Spinal cord (tissue), 10 donors: ENCODE results near the gene LETM1. TPM values are rescaled to one million over a fixed set of nuclear protein-coding genes. Genes with fewer than 3 reads are reported as not detected.

Experiments used
- DNase-seq, 6 donors: peaks; one replicate each; pipeline versions ENCODE4 v3.0.0 to v3.0.0-alpha.2; 2013 to 2015; ENCODE audit warnings: low spot score in 6 of 6, low read depth in 4 of 6
- H3K27ac ChIP-seq: one replicate; pipeline ENCODE4 v1.5.1; 2013; ENCODE audit warnings: low read depth, low read length, control low read depth
- H3K27me3 ChIP-seq: one replicate; pipeline ENCODE4 v1.6.1; 2013; ENCODE audit warnings: low read length; ENCODE audit not compliant: control insufficient read depth, insufficient read depth
- H3K36me3 ChIP-seq: one replicate; pipeline ENCODE4 v1.6.1; 2013; ENCODE audit warnings: low read length; ENCODE audit not compliant: control insufficient read depth, insufficient read depth
- H3K4me1 ChIP-seq: one replicate; pipeline ENCODE4 v1.6.1; 2013; ENCODE audit warnings: low read length; ENCODE audit not compliant: control insufficient read depth, insufficient read depth
- H3K4me3 ChIP-seq: one replicate; pipeline ENCODE4 v1.5.1; 2013; ENCODE audit warnings: low read depth, low read length, control low read depth
- H3K9me3 ChIP-seq: one replicate; pipeline ENCODE4 v1.6.1; 2013; ENCODE audit warnings: low read length; ENCODE audit not compliant: control insufficient read depth, insufficient read depth
- WGBS: methylation state at CpG from one replicate; pipeline ENCODE4 v1.1.5; 2013; ENCODE audit warnings: missing lambda C conversion rate; ENCODE audit not compliant: insufficient coverage; 5-methylcytosine and 5-hydroxymethylcytosine counted together
- polyA plus RNA-seq, 2 donors: library from polyadenylated mRNA; unstranded; fragments of 120-200 nt; gene quantifications; one replicate each; pipeline ENCODE4 v1.2.1, GENCODE V29; 2013; ENCODE audit not compliant: insufficient read length in 2 of 2
- total RNA-seq, 2 donors: library from RNA; depleted of rRNA in 1 of 2; stranded (reverse); fragments of 120-200 nt in 1 of 2; fragments of >200 nt in 1 of 2; gene quantifications; one replicate each; pipeline versions ENCODE4 v1.2.3 to v1.2.4, GENCODE V29; 2013 to 2014
- donor health status: healthy.

Gene LETM1
- total and polyA plus RNA-seq, 4 donors: 29.3 to 50.0 (median 39.6) TPM

DNA sequence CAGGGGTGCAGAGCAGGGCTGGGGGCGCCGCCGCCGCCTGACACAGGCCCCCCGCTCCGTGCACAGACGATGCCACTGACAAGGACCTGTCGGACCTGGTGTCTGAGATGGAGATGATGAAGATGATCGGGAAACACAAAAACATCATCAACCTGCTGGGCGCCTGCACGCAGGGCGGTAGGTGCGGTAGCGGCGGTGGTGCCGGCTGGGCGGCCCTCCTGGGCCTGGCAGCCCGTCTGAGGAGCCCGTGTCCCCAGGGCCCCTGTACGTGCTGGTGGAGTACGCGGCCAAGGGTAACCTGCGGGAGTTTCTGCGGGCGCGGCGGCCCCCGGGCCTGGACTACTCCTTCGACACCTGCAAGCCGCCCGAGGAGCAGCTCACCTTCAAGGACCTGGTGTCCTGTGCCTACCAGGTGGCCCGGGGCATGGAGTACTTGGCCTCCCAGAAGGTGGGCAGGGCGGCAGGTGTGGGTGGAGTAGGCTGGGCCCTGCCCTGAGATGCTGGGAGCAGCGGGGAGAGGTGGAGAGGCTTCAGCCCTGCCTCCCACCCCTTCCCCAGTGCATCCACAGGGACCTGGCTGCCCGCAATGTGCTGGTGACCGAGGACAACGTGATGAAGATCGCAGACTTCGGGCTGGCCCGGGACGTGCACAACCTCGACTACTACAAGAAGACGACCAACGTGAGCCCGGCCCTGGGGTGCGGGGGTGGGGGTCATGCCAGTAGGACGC, 50.3 kb downstream of the LETM1 start:
- Histone ChIP-seq H3K9me3 (no peaks in the 10 kb centered on the region), H3K27ac (no peak overlapping the region), H3K36me3 (peaks cover 93% of the 10 kb centered on the region), H3K4me1 (peaks cover 53% of the 10 kb centered on the region), H3K4me3 (no peak overlapping the region), H3K27me3 (no peaks in the 10 kb centered on the region)
- DNase-seq: no peak
- 89% methylated on average over 45 of the region's 47 CpGs for WGBS

DNA sequence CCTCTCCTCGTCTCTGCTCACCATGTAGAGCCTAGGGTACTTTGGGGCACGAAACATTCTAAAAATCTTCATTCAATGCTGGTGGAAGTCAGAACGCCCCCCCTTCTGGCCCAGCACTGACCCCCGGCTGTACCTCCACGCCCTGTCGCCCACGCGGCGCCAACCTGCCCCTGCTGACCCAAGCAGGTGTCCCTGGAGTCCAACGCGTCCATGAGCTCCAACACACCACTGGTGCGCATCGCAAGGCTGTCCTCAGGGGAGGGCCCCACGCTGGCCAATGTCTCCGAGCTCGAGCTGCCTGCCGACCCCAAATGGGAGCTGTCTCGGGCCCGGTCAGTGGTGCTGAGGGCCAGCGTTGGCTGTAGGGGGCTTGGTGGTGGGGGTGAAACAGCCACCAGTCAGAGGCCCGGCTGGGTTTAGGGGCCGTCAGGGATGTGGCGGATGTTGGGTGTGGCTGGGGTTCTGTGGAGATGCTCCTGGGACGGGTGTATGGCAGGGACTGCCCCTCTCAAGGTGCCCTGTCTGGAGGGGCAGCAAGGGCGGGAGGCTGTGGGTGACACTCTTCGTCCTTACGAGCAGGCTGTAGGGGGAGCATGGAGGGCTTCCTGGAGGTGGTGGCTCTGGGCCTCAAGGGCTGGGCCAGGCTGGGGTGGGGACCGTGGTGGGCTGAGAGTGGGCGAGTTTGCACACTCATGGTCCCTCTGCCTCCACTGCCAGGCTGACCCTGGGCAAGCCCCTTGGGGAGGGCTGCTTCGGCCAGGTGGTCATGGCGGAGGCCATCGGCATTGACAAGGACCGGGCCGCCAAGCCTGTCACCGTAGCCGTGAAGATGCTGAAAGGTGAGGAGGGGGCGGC, 51.1 kb downstream of the LETM1 start:
- Histone ChIP-seq H3K27ac (no peak overlapping the region), H3K9me3 (no peaks in the 10 kb centered on the region), H3K36me3 (peaks cover 93% of the 10 kb centered on the region), H3K4me3 (no peak overlapping the region), H3K4me1 (peaks cover 59% of the 10 kb centered on the region), H3K27me3 (no peaks in the 10 kb centered on the region)
- DNase-seq: no peak
- WGBS: 83% methylated on average over 34 of the region's 37 CpGs

DNA sequence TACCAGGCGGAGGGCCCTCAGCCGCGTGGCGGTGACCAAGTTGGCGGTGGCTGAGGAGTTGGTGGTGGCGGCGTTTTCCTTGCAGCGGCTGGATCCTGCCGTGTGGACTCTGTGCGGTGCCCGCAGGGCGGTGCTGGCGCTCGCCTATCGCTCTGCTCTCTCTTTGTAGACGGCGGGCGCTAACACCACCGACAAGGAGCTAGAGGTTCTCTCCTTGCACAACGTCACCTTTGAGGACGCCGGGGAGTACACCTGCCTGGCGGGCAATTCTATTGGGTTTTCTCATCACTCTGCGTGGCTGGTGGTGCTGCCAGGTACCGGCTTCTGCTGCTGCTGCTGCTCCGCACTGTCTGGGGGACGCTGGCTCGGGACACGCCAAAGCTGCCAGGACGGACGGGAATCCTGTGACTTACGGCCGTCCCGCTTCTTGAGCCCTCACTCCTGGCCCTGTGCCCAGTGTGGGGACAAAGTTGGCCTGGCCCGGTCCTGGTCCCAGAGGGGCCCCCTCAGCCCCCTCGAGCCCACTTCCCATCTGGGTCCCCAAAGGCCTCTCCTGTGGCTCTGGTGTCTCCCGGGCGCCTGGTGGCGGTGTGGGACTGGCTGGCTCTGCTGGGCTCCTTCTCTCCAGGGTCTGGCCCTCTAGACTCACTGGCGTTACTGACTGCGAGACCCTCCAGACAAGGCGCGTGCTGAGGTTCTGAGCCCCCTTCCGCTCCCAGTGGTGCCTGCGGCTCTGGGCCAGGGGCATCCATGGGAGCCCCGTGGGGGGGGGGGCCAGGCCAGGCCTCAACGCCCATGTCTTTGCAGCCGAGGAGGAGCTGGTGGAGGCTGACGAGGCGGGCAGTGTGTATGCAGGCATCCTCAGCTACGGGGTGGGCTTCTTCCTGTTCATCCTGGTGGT, 52.2 kb downstream of the LETM1 start:
- peaks cover 62% of the 10 kb centered on the region for H3K4me1 ChIP-seq
- no peak overlapping the region for H3K4me3 ChIP-seq
- H3K9me3 ChIP-seq: no peaks in the 10 kb centered on the region
- no peak overlapping the region for H3K27ac ChIP-seq
- 65% methylated on average over 49 of the region's 51 CpGs for WGBS
- peaks cover 95% of the 10 kb centered on the region for H3K36me3 ChIP-seq
- no peaks in the 10 kb centered on the region for H3K27me3 ChIP-seq
- DNase-seq: no peak

DNA sequence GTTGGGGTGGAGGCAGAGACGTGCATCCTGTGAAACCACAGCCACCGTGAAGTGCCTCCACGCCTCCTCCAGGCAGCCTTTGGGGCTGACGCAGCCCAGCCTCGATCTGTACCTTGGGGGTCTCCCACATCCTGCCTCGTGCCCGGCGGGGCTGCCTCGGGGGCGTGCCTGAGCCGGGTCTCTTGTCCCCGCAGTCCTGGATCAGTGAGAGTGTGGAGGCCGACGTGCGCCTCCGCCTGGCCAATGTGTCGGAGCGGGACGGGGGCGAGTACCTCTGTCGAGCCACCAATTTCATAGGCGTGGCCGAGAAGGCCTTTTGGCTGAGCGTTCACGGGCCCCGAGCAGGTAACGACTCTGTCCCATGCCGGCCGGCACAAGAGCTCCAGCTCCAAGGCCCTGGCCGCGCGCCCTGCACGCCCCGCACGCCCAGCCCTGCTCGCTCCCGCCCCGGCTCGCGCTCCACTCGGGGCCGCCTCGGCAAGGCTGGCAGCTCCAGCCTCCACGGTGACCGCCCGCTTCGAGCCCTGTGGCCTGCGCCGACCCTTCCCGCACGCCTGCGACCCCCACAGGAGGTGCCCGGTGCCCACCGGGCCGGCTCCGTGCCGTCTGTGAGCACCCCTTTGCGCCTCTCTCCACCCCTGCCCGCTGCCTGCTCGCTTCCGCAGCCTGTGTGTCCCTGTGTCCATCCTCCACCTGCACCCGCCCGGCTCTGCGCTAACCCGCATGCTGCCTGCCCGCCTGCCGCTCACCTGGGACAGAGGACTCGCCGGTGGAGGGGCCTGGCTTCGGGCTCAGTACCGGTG, 53.0 kb downstream of the LETM1 start:
- Histone ChIP-seq H3K9me3 (no peaks in the 10 kb centered on the region), H3K36me3 (peaks cover 100% of the 10 kb centered on the region), H3K27me3 (no peaks in the 10 kb centered on the region), H3K4me3 (no peak overlapping the region), H3K4me1 (peaks cover 69% of the 10 kb centered on the region), H3K27ac (no peak overlapping the region)
- DNase-seq: no peak
- WGBS: 71% methylated on average over 71 of the region's 71 CpGs

DNA sequence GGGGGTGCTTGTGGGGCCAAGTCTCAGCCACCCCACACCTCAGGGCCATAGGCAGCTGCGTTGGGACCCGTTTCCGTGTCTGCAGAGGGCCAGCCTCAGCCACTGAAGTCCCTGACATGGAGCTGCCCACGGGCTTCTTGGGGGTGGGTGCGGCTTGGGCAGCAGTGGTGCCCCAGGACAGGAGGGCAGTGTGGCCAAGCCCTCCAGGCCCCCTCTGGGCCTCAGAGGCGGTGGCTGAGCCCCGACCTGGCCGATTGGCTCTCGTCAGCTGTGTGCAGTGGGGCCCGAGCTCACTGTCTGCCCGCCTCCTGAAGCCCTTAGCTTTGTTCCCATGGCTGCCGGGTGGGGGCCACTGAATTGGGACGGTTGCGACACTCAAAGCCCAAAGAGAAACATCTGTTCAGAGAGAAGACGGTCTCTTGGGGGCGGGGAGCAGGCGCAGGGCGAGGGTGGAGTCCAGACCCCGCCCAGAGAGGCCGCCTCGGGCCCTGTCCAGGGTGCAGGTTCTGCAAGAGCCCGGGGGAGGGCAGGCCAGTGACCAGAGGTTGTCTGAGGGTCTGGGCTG, 53.7 kb downstream of the LETM1 start:
- Histone ChIP-seq H3K27ac (peak overlapping the region; percentile 67), H3K4me1 (peaks cover 73% of the 10 kb centered on the region), H3K9me3 (no peaks in the 10 kb centered on the region), H3K36me3 (peaks cover 100% of the 10 kb centered on the region), H3K27me3 (no peaks in the 10 kb centered on the region), H3K4me3 (no peak overlapping the region)
- WGBS: 71% methylated on average over 20 of the region's 22 CpGs
- DNase-seq: no peak

DNA sequence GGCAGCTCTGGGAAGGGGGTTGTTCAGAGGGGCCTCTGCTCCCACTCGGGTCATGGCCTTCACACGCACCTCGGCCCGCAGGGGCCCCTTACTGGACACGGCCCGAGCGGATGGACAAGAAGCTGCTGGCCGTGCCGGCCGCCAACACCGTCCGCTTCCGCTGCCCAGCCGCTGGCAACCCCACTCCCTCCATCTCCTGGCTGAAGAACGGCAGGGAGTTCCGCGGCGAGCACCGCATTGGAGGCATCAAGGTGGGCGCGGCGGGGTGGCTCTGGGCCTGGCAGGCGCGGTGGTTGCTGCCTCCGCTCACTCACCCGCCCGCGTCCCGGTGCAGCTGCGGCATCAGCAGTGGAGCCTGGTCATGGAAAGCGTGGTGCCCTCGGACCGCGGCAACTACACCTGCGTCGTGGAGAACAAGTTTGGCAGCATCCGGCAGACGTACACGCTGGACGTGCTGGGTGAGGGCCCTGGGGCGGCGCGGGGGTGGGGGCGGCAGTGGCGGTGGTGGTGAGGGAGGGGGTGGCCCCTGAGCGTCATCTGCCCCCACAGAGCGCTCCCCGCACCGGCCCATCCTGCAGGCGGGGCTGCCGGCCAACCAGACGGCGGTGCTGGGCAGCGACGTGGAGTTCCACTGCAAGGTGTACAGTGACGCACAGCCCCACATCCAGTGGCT, 54.5 kb downstream of the LETM1 start:
- DNase-seq: no peak
- whole genome bisulfite sequencing: 80% methylated on average over 55 of the region's 56 CpGs
- peaks cover 79% of the 10 kb centered on the region for H3K4me1 ChIP-seq
- no peak overlapping the region for H3K4me3 ChIP-seq
- peaks cover 99% of the 10 kb centered on the region for H3K36me3 ChIP-seq
- peaks cover 5% of the 10 kb centered on the region for H3K27me3 ChIP-seq
- no peak overlapping the region for H3K27ac ChIP-seq
- no peaks in the 10 kb centered on the region for H3K9me3 ChIP-seq

DNA sequence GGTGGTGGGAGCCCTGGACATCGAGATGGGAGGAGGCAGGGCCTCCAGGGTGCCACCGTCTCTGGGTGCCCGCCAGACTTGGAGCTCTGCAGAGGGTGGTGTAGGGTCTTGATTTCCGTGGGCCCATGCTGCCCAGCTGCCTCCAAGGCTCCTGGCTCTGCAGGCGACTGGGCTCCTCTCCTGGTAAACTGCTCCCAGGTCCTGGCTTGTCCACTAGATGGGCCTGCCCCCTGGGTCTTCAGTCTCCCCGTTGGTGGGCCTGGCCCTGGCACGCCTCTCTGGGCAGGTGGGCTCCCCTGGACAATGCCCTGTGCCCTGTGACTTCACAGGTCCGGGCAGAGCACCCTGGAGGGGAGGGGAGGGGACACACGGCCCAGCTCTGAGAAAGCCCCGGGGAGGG, 55.2 kb downstream of the LETM1 start:
- WGBS: 82% methylated on average over 7 of the region's 10 CpGs
- H3K27me3 ChIP-seq: peaks cover 8% of the 10 kb centered on the region

More for the DNA sequence above, 55.2 kb downstream of the LETM1 start:
- H3K36me3 ChIP-seq: peaks cover 97% of the 10 kb centered on the region
- DNase-seq: no peak
- no peak overlapping the region for H3K4me3 ChIP-seq
- peak overlapping the region; percentile 33 for H3K27ac ChIP-seq
- no peaks in the 10 kb centered on the region for H3K9me3 ChIP-seq
- H3K4me1 ChIP-seq: peaks cover 85% of the 10 kb centered on the region
